Measurements from ENCODE around the gene XCL2. TPM values are rescaled to one million over a fixed set of nuclear protein-coding genes. Genes with fewer than 3 reads are reported as not detected.

XCL2 gene
- total and polyA plus RNA-seq, 2 of the 4 experiments (the other 2 are of a cell fraction): not detected

DNA sequence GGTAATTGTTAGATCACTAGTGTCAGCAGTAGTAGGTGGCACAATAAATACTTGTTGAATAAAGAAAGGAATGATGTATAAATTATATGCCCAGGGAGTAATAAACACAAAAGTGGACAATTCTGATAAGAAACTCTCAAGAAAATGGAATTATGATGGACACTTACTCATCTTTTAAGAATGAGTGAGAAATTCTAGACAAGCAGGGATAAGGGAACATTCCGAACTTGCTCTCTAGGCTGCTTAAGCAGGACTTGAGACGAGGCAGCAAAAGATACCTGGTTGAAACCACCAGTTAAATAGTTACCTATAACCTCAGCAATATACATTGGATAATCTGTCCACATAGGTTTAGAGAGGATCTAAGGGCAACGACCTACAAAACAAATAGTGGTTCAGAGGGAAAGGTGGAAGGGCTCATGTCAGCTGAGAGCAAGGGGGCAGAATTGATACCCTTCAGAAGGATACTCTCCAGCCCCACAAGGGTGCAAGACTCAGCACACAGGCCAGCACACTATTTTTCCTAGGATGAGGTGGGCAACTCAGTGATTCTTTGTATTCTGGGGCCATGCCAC is 46.3 kb downstream of the XCL2 start:
- no peak overlapping the region for H2AK9ac ChIP-seq (replicated peaks; ENCODE audit: low read depth, low read length, poor library complexity)
- peak overlapping the region; percentile 64; the same call in 1 of the 2 replicates for H4K5ac ChIP-seq (ENCODE audit: low read depth, low read length)
- DNase-seq: no peak
- ATAC-seq (ENCODE audit: low read depth): no peak
- H4K20me1 ChIP-seq (ENCODE audit: insufficient read depth, low read length): no peaks in the 10 kb centered on the region
- no peak overlapping the region for H2AFZ ChIP-seq (replicated peaks; ENCODE audit: low read length, poor library complexity)
- no peak overlapping the region for H3K4me2 ChIP-seq (ENCODE audit: low read depth, low read length)
- H3K23ac ChIP-seq (ENCODE audit: low read depth, low read length): no peak overlapping the region
- intact Hi-C loops (cut with micrococcal nuclease): no loop called here
- H4K8ac ChIP-seq (ENCODE audit: low read depth in 2 of 2, low read length in 2 of 2): 0 out of 4 replicates have a peak overlapping the region, but pooled peaks of 1 of the 2 experiments have one; percentile 2
- H3K4me3 ChIP-seq (ENCODE audit: insufficient read depth, low read depth, low read length): no peak overlapping the region
- H3K9me1 ChIP-seq (ENCODE audit: insufficient read depth, low read length): no peaks in the 10 kb centered on the region
- ChIA-PET POLR2A (ENCODE audit: unreplicated experiment) (no interaction called here), CTCF (interaction anchor here (0.8 kb wide), 1 partner anchor 10 kb away, joined by 3 read pairs; no protein-coding TSS in a partner anchor)
- H2BK20ac ChIP-seq (ENCODE audit: low read depth, low read length): 0 out of 2 replicates have a peak overlapping the region, but pooled peaks have one; percentile 61
- peak overlapping the region; percentile 42; the same call in 1 of the 2 replicates for H3K18ac ChIP-seq (ENCODE audit: low read depth, low read length)
- in situ Hi-C loops (cut with MboI; ENCODE audit: low sequenced_read_pairs): no loop called here
- no CpG with 5 or more reads among the region's 3 CpGs for WGBS, 2 experiments (ENCODE audit: extremely low coverage in 2 of 2, insufficient read length in 1 of 2)
- H3K79me1 ChIP-seq (ENCODE audit: low read depth in 1 of 2, low read length in 2 of 2): no peaks in the 10 kb centered on the region
- H4K91ac ChIP-seq (ENCODE audit: insufficient read depth, low read depth, low read length): no peak overlapping the region
- BruUV-seq (replicated peaks): no TSS peak
- no peak for TF ChIP-seq RCOR1 (IDR thresholded peaks at IDR 0.05; ENCODE audit: insufficient replicate concordance, low read length)
- no peak for TF ChIP-seq MXI1 (IDR thresholded peaks at IDR 0.05; ENCODE audit: borderline replicate concordance, low read depth, low read length)
- TF ChIP-seq NFE2L2 (IDR thresholded peaks at IDR 0.05; ENCODE audit: low read depth, low read length): no peak
- TF ChIP-seq SMC3 (IDR thresholded peaks at IDR 0.05; ENCODE audit: low read depth, low read length): no peak
- TF ChIP-seq, protein P1, sequence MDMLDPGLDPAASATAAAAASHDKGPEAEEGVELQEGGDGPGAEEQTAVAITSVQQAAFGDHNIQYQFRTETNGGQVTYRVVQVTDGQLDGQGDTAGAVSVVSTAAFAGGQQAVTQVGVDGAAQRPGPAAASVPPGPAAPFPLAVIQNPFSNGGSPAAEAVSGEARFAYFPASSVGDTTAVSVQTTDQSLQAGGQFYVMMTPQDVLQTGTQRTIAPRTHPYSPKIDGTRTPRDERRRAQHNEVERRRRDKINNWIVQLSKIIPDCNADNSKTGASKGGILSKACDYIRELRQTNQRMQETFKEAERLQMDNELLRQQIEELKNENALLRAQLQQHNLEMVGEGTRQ (IDR thresholded peaks at IDR 0.05; ENCODE audit: low read depth, low read length): no peak
- no peak for TF ChIP-seq RFX5 (IDR thresholded peaks at IDR 0.05; ENCODE audit: low read depth, low read length)
- no peak for TF ChIP-seq POLR2A (IDR thresholded peaks at IDR 0.05; ENCODE audit: low read depth, low read length)
- TF ChIP-seq, protein P2, sequence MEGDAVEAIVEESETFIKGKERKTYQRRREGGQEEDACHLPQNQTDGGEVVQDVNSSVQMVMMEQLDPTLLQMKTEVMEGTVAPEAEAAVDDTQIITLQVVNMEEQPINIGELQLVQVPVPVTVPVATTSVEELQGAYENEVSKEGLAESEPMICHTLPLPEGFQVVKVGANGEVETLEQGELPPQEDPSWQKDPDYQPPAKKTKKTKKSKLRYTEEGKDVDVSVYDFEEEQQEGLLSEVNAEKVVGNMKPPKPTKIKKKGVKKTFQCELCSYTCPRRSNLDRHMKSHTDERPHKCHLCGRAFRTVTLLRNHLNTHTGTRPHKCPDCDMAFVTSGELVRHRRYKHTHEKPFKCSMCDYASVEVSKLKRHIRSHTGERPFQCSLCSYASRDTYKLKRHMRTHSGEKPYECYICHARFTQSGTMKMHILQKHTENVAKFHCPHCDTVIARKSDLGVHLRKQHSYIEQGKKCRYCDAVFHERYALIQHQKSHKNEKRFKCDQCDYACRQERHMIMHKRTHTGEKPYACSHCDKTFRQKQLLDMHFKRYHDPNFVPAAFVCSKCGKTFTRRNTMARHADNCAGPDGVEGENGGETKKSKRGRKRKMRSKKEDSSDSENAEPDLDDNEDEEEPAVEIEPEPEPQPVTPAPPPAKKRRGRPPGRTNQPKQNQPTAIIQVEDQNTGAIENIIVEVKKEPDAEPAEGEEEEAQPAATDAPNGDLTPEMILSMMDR (conservative IDR thresholded peaks at IDR 0.05; ENCODE audit: low read depth, low read length): no peak
- no peak for TF ChIP-seq BHLHE40 (IDR thresholded peaks at IDR 0.05; ENCODE audit: low read depth, low read length)
- TF ChIP-seq FOS (IDR thresholded peaks at IDR 0.05; ENCODE audit: low read depth, low read length): no peak
- TF ChIP-seq, protein P3, sequence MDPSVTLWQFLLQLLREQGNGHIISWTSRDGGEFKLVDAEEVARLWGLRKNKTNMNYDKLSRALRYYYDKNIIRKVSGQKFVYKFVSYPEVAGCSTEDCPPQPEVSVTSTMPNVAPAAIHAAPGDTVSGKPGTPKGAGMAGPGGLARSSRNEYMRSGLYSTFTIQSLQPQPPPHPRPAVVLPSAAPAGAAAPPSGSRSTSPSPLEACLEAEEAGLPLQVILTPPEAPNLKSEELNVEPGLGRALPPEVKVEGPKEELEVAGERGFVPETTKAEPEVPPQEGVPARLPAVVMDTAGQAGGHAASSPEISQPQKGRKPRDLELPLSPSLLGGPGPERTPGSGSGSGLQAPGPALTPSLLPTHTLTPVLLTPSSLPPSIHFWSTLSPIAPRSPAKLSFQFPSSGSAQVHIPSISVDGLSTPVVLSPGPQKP (IDR thresholded peaks at IDR 0.05; ENCODE audit: borderline replicate concordance, low read depth, low read length): no peak
- TF ChIP-seq CEBPB (IDR thresholded peaks at IDR 0.05; ENCODE audit: low read depth, low read length): no peak
- no peak for TF ChIP-seq MAFK (IDR thresholded peaks at IDR 0.05; ENCODE audit: low read depth, low read length)
- no peak for TF ChIP-seq MAZ (IDR thresholded peaks at IDR 0.05; ENCODE audit: borderline replicate concordance, low read depth, low read length)
- no peak for TF ChIP-seq RAD21 (IDR thresholded peaks at IDR 0.05; ENCODE audit: low read length)
- no peaks in the 10 kb centered on the region for H3K9me3 ChIP-seq (ENCODE audit: control insufficient read depth, insufficient read depth, low read length)
- H2AK5ac ChIP-seq (ENCODE audit: low read depth, low read length): no peak overlapping the region
- H3K27me3 ChIP-seq (ENCODE audit: control insufficient read depth, insufficient read depth, low read length): no peaks in the 10 kb centered on the region
- H2BK5ac ChIP-seq (ENCODE audit: low read depth, low read length, poor library complexity, severe bottlenecking): no peak overlapping the region
- no peak overlapping the region for H2BK15ac ChIP-seq (ENCODE audit: low read depth, low read length)
- no peaks in the 10 kb centered on the region for H3K36me3 ChIP-seq (ENCODE audit: control insufficient read depth, insufficient read depth, low read length)
- peak overlapping the region; percentile 51; the same call in 1 of the 2 replicates for H3K27ac ChIP-seq (ENCODE audit: insufficient read depth, low read length)
- peaks cover 4% of the 10 kb centered on the region; the same call in 1 of the 2 replicates for H3K4me1 ChIP-seq (ENCODE audit: control insufficient read depth, insufficient read depth, low read length)
- dilution Hi-C loops (cut with HindIII; ENCODE audit: low sequenced_read_pairs, unreplicated experiment): no loop called here
- H3K4ac ChIP-seq (ENCODE audit: low read depth, low read length): peak overlapping the region; percentile 29; the same call in 1 of the 2 replicates
- H2BK120ac ChIP-seq (ENCODE audit: low read depth, low read length): 0 out of 2 replicates have a peak overlapping the region, but pooled peaks have one; percentile 40
- no peak overlapping the region for H3K14ac ChIP-seq (replicated peaks; ENCODE audit: low read depth, low read length)
- no peak overlapping the region; the same call in 1 of the 2 replicates for H3K9ac ChIP-seq (ENCODE audit: low read depth, low read length)
- H3K56ac ChIP-seq (ENCODE audit: extremely low read depth, insufficient read depth, low read length): no peak overlapping the region
